Activated naive CD4-positive, alpha-beta T cell treated with anti-CD3 and anti-CD28 coated beads for 36 hours (primary cell): ENCODE results near the gene RABGGTA. TPM values are rescaled to one million over a fixed set of nuclear protein-coding genes. Genes with fewer than 3 reads are reported as not detected.
"Not testable (repeated sequence)": the region's sequence is repeated elsewhere in the genome, so short reads cannot be mapped to it uniquely, and the experiment has no call there.

ENCODE experiments used
- CTCF ChIA-PET: fragments of 350-600 bp; sonication (Branson Sonifier 250); formaldehyde crosslinking; loops from one replicate; lab custom pipeline; 2021; ENCODE audit warnings: antibody characterized with exemption; lab: Charles Lee
- DNase-seq: peaks from one replicate; pipeline ENCODE4 v3.0.0-alpha.2; 2020
- H3K27ac Mint-ChIP-seq: one replicate; pipeline ENCODE4 v1.8.0; 2021; ENCODE audit warnings: mild to moderate bottlenecking, mixed read lengths
- H3K27me3 Mint-ChIP-seq: one replicate; pipeline ENCODE4 v1.8.0; 2021; ENCODE audit warnings: low read depth, mixed read lengths
- H3K36me3 Mint-ChIP-seq: one replicate; pipeline ENCODE4 v1.8.0; 2021; ENCODE audit warnings: low read depth, mixed read lengths
- H3K4me1 Mint-ChIP-seq: one replicate; pipeline ENCODE4 v1.8.0; 2021; ENCODE audit warnings: low read depth, mixed read lengths
- H3K4me3 Mint-ChIP-seq: one replicate; pipeline ENCODE4 v1.8.0; 2021; ENCODE audit warnings: mild to moderate bottlenecking, moderate library complexity, mixed read lengths
- H3K9me3 Mint-ChIP-seq: one replicate; pipeline ENCODE4 v1.8.0; 2021; ENCODE audit warnings: mixed read lengths
- intact Hi-C: fragments of 100-400 bp; cut with micrococcal nuclease; formaldehyde crosslinking; loops from one replicate; pipeline ENCODE4 v1.15.1; 2023
- total RNA-seq, 2 experiments: library from RNA; stranded (reverse); gene quantifications; one replicate each; pipeline ENCODE4 v1.2.3, GENCODE V29; 2021

Gene RABGGTA
- total RNA-seq, 2 experiments from 2014 or later, result 74.9 to 76.2 TPM

DNA sequence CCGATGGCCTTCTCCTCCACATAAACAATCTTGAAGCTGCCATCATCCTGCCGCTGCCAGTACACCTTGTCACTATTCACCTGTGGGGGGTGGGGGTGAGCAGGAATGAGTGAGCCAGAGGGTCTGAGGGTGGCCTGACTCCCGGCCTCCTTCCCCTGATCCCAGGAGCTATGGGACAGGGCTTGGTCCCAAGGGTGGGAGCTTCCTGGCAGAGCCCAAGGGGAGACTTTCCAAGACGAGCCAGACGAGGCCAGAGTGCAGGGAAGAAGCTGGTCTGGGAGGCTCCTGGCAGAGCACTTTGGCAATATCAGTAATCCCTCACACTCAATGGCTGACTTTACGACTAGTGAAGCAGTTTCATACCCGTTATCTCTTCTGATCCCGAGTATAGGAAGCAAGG is 16.0 kb downstream of the RABGGTA start:
- Mint-ChIP-seq H3K27me3 (no peaks in the 10 kb centered on the region), H3K4me3 (no peak overlapping the region), H3K9me3 (no peaks in the 10 kb centered on the region), H3K4me1 (peaks cover 5% of the 10 kb centered on the region), H3K36me3 (peaks cover 8% of the 10 kb centered on the region), H3K27ac (no peak overlapping the region)
- no peak for DNase-seq
- CTCF ChIA-PET, result interaction anchor here (2.3 kb wide), 1 partner anchor 16 kb away, joined by 7 read pairs; the partner anchor contains the start of gene RABGGTA
- intact Hi-C loops, result no loop called here

DNA sequence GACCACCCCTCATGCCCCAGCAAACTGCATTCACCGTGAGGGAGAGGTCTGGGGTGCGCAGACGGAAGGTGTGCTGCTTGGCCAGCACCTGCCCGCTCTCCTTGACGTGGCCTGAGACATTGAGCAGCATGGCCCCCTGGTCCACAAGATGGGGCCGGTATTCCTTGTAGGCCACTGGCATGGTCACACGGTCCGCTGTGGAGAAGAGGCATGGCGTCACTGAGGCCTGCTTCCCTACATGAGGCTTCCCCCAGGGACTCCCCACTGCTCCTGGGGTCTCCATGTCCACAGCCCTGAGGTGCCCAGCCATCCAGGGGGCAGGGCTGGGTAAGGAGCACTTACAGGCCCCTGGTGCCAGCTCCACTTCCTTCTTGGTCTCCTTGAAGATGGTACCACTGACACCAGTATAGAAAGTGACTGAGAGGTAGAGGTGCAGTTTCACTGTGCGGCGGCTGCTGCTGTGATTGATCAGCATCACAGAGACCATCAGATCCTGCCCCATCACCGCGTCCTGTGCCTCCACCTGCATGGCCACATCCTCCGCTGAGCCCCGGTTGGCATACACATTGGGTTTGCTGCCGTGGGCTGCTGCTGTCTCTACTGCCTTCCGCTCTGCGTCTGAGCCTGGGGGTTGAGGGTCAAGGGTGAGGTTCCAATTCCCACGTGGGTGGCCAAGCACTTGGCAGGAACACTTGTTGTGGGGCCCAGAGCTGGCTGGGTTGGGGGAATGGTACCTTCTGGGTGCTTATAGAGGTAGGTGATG is 16.6 kb downstream of the RABGGTA start:
- Mint-ChIP-seq H3K27me3 (no peaks in the 10 kb centered on the region), H3K9me3 (no peaks in the 10 kb centered on the region), H3K36me3 (peaks cover 8% of the 10 kb centered on the region), H3K4me1 (peaks cover 9% of the 10 kb centered on the region), H3K4me3 (no peak overlapping the region), H3K27ac (no peak overlapping the region)
- DNase-seq, result no peak
- CTCF ChIA-PET, result interaction anchor here (2.3 kb wide), 1 partner anchor 16 kb away, joined by 7 read pairs; the partner anchor contains the start of gene RABGGTA
- intact Hi-C loops, result no loop called here

DNA sequence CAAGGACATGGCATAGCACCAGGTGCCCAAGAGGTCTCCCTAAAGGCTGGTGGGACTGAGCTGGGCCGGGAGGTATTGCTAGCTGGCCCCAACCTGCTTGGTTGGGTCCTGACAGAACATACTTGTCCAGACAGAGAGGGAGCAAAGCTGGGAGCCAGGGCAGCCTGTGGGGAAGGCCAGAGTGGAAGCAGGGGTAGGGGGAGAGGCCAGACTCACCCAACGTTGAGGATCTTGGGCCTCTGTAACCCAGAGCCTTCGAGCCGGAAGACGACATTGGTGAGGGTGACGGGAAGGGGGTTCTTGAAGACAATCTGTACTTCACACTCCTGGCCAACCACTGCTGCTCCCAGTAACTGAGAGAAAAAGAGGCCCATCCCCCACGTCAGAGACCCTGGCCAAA is 17.5 kb downstream of the RABGGTA start:
- Mint-ChIP-seq H3K36me3 (peaks cover 10% of the 10 kb centered on the region), H3K4me3 (no peak overlapping the region)
- no peak for DNase-seq

DNA sequence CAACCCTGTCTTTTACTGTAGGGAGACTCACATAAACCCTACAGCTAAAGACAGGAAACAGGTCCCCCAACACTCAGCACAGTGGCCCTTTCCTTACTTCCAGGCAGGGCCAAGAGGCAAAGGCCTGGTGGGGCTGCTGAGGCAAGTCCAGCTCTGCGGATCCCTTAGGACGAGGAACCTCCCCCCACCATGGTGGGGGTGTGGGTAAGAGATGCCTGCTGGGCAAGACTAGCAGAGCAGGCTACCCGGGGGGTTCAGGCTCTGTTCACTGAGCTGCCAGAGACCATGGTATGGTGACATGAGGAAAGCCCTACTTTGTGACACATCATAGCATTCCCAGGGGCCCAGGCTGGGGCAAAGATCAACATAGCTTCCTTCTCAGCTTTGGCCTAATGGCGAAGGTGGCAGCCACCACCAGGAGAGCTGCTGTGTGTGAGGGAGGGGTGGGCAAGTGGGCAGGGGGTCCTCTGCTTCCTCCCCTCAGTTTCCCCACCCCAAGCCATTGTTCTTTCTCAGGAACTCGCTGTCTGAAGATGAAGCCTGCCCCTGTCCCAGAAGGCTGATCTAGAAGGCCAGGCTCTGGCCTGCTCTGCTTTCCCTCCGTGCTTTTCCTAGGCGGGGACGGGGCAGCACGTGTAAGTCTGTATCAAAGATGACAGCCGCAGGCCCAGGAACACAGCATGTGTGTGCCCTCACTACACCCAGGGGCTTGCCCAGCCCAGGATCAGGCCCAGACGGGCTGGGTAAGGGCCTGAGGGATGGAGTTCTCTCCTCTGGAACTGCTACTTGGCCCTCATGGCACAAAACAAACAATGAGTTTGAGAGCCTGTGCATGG is 18.9 kb downstream of the RABGGTA start:
- Mint-ChIP-seq H3K27ac (no peak overlapping the region), H3K36me3 (peaks cover 10% of the 10 kb centered on the region), H3K4me3 (no peak overlapping the region), H3K27me3 (no peaks in the 10 kb centered on the region), H3K9me3 (no peaks in the 10 kb centered on the region), H3K4me1 (peaks cover 21% of the 10 kb centered on the region)
- intact Hi-C loops, result no loop called here
- DNase-seq, result no peak
- CTCF ChIA-PET, result interaction anchor here (1.1 to 2.7 kb wide), 4 partner anchors 9 to 45 kb away, joined by 4 to 24 read pairs (median 8); partner anchors contain the start of genes RABGGTA and TINF2

More for the DNA sequence above, 17.5 kb downstream of the RABGGTA start:
- Mint-ChIP-seq H3K27me3 (no peaks in the 10 kb centered on the region), H3K9me3 (no peaks in the 10 kb centered on the region), H3K4me1 (peaks cover 16% of the 10 kb centered on the region), H3K27ac (no peak overlapping the region)
- CTCF ChIA-PET, result interaction anchor here (2.3 kb wide), 1 partner anchor 17 kb away, joined by 7 read pairs; the partner anchor contains the start of gene RABGGTA
- intact Hi-C loops, result no loop called here

DNA sequence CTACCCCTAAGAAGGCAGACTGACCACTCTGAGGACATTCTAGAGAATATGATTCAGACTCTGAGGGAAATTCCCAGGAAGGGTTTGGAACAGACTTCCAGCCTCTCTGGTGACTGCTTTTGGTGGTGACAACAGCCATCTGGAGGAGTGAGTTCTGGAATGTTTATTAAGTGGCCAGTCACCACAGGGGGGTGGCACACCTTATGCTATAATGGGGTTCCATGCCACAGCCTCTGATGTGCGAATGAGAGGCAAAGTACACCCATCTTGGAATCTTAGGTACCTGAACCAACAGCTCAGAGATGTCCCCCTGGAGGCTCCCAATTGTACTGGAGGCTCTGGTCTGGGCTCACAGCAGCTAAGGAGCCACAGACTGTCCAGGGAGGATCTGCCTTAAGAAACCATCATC is 19.5 kb downstream of the RABGGTA start:
- intact Hi-C loops, result no loop called here
- peaks cover 25% of the 10 kb centered on the region for H3K4me1 Mint-ChIP-seq
- DNase-seq, result no peak
- H3K4me3 Mint-ChIP-seq, result no peak overlapping the region
- H3K9me3 Mint-ChIP-seq, result no peaks in the 10 kb centered on the region
- peaks cover 7% of the 10 kb centered on the region for H3K36me3 Mint-ChIP-seq
- CTCF ChIA-PET, result interaction anchor here (2.1 to 2.7 kb wide), 3 partner anchors 9 to 46 kb away, joined by 7 to 24 read pairs (median 10); partner anchors contain the start of genes RABGGTA and TINF2
- no peak overlapping the region for H3K27ac Mint-ChIP-seq
- H3K27me3 Mint-ChIP-seq, result no peaks in the 10 kb centered on the region

DNA sequence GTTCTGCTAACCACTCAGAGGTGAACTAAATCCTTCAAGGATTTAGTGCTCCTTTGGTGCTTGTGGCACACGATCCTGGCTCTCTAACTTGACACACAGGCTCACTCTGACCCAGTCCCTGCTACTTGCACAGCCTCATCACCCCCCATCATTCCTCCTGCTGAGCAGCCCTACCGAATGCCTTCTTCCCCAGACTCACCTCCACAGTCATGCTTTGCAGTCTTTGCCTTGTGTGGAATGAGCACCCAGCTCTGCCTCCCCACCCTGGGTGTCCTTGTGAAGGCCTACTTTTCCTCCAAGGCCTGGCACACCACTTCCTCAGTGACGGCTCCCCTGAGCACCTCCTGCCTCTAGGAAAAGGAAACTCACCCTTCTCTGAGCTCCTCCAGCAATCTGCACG is 21.0 kb downstream of the RABGGTA start:
- intact Hi-C loops, result no loop called here
- Mint-ChIP-seq H3K27me3 (no peaks in the 10 kb centered on the region), H3K4me1 (peaks cover 28% of the 10 kb centered on the region), H3K4me3 (no peak overlapping the region), H3K36me3 (peaks cover 6% of the 10 kb centered on the region), H3K27ac (no peak overlapping the region), H3K9me3 (no peaks in the 10 kb centered on the region)
- CTCF ChIA-PET, result interaction anchor here (0.6 to 2.7 kb wide), 6 partner anchors 8 to 986 kb away, joined by 3 to 24 read pairs (median 6); partner anchors contain the start of genes CIDEB, RABGGTA, TGM1 and TINF2
- no peak for DNase-seq

DNA sequence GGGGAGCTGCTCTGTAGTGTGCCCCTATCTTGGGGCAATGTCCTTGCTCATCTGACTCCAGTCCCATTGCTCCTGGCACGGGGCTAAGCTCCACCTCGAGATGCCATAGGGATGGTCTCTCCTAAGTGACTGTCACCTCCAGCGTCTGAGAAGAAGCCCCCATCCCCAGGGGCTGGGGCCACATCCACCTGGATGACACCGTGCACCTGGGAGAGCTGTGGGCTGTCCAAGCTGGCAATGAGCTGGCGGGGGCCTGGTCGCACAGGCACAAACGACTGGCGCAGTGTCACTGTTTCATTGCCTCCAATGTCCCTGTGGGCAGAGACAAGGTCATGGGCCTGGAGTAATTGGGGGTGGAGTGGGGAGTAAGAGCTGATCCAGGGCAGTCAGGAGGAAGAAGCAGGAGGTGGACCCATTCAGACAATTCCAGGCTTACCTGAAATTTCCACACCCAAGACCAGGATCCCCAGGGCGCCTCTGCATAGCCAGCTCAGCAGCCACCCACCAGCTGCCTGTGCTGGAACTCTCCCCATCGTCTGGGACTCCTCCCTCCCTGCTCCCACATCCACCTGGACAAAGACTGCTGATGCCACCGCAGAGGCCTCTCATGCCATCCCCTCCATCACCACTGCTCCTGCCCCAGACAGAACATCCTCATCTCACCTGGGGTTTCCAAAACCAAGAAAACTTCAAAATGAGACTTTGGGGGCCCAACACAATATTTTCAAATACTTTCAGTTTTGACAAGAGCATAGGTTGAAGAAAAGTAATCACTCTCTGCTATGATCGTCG is 22.0 kb downstream of the RABGGTA start:
- H3K36me3 Mint-ChIP-seq, result peaks cover 6% of the 10 kb centered on the region
- no peak overlapping the region for H3K4me3 Mint-ChIP-seq
- intact Hi-C loops, result no loop called here
- CTCF ChIA-PET, result interaction anchor here (1.0 to 9.5 kb wide), 4 partner anchors 22 to 59 kb away, joined by 3 to 310 read pairs (median 4); partner anchors contain the start of genes CIDEB, DHRS1, NOP9 and RABGGTA
- H3K27ac Mint-ChIP-seq, result no peak overlapping the region
- H3K4me1 Mint-ChIP-seq, result peaks cover 28% of the 10 kb centered on the region
- no peaks in the 10 kb centered on the region for H3K27me3 Mint-ChIP-seq
- H3K9me3 Mint-ChIP-seq, result no peaks in the 10 kb centered on the region
- no peak for DNase-seq

DNA sequence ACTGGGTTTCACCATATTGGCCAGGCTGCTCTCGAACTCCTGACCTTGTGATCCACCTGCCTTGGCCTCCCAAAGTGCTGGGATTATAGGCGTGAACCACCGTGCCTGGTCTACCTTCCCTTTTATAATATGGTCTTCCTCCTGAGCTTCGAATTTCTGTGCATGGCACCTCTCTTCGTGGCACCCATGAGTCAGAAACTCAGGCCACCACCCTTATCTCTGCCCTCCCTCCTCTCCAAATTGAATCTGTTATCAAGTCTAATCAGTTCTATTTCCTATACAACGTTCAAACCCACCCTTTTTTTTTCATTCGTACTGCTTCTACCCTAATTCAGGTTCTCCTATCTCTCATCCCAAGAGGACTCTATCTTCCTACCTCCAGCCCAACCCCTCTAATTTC is 24.0 kb downstream of the RABGGTA start:
- Mint-ChIP-seq H3K4me1 (peaks cover 34% of the 10 kb centered on the region), H3K4me3 (no peak overlapping the region), H3K9me3 (no peaks in the 10 kb centered on the region), H3K36me3 (peaks cover 3% of the 10 kb centered on the region), H3K27ac (peak overlapping the region; percentile 33), H3K27me3 (no peaks in the 10 kb centered on the region)
- intact Hi-C loops, result no loop called here
- DNase-seq, result no peak
- CTCF ChIA-PET, result interaction anchor here (0.7 to 9.5 kb wide), 14 partner anchors 18 to 184 kb away, joined by 4 to 310 read pairs (median 8); partner anchors contain the start of genes CIDEB, DHRS1, LTB4R2 and MDP1

DNA sequence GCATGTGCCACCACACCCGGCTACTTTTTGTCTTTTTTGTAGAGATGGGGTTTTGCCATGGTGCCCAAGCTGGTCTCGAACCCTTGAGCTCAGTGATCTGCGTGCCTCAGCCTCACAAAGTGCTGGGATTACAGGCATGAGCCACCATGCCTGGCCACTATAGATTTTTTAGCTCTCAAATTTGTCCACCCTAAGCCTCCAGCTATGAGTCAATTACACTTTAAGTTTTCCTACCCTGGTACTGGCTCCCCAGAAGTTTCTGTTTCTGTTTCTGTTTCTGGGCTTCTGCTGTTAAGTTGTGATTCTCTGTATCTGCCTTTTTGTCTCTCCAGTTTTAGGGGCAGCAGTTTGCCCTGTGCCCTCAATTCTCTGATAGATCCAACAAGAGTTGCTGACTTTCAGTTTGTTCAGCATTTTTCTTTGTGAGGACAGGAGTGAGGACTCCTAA is 24.6 kb downstream of the RABGGTA start:
- peak; percentile 40 for DNase-seq
- Mint-ChIP-seq H3K36me3 (peaks cover 5% of the 10 kb centered on the region), H3K9me3 (no peaks in the 10 kb centered on the region), H3K4me3 (peak overlapping the region; percentile 31), H3K27me3 (no peaks in the 10 kb centered on the region), H3K4me1 (peaks cover 36% of the 10 kb centered on the region), H3K27ac (peak overlapping the region; percentile 83)
- CTCF ChIA-PET, result interaction anchor here (0.6 to 9.5 kb wide), 17 partner anchors 11 to 185 kb away, joined by 3 to 310 read pairs (median 8); partner anchors contain the start of genes CIDEB, DHRS1, LTB4R2 and MDP1
- intact Hi-C loops, result no loop called here

DNA sequence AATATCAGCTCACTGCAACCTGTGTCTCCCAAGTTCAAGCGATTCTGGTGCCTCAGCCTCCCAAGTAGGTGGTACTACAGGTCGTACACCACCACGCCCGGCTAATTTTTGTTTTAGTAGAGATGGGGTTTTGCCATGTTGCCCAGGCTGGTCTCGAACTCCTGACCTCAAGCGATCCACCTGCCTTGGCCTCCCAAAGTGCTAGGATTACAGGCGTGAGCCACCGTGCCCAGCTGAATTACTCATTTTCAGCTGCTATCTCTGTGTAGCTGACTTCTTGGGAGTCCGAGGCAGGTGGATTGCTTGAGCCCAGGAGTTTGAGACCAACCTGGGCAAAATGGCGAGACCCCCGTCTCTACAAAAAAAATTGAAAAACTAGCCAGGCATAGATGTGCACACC is 26.0 kb downstream of the RABGGTA start:
- H3K27ac Mint-ChIP-seq, H3K27me3 Mint-ChIP-seq, intact Hi-C loops, H3K4me3 Mint-ChIP-seq, DNase-seq, H3K9me3 Mint-ChIP-seq: not testable (repeated sequence)
- CTCF ChIA-PET, result interaction anchor here (0.7 to 9.5 kb wide), 10 partner anchors 25 to 186 kb away, joined by 3 to 310 read pairs (median 6); partner anchors contain the start of genes CIDEB, DHRS1, LTB4R2 and MDP1
- Mint-ChIP-seq H3K4me1 (peaks cover 39% of the 10 kb centered on the region), H3K36me3 (peaks cover 13% of the 10 kb centered on the region)

DNA sequence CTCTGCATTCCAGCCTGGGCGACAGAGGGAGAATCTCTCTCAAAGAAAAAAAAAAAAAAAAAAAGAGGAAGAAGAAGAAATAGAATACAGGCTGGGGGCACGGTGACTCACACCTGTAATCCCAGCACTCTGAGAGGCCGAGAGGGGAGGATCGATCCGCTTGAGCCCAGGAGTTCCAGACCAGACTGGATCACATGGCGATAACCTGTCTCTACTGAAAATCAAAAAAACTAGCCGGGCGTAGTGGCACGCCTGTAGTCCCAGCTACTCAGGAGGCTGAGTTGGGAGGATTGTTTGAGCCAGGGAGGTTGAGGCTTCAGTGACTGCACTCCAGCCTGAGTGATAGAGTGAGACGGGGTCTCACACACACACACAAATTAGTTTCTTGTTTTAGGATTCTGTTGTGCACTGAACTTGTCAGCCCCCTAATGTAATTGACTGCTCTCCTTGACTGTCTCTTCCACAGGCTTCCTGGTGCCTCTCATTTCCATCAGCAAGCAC is 28.0 kb downstream of the RABGGTA start:
- Mint-ChIP-seq H3K9me3 (no peaks in the 10 kb centered on the region), H3K4me3 (peak overlapping the region; percentile 97), H3K27me3 (no peaks in the 10 kb centered on the region), H3K4me1 (peaks cover 47% of the 10 kb centered on the region), H3K27ac (peak overlapping the region; percentile 100), H3K36me3 (peaks cover 22% of the 10 kb centered on the region)
- CTCF ChIA-PET, result interaction anchor here (0.7 to 9.5 kb wide), 27 partner anchors 8 to 368 kb away, joined by 3 to 310 read pairs (median 9); partner anchors contain the start of genes CHMP4A, CIDEB, DHRS1 and GMPR2
- DNase-seq, result no peak
- intact Hi-C loops, result loop anchor here (1.0 to 2.0 kb wide), 5 partner anchors 45 to 185 kb away; no protein-coding TSS in a partner anchor
